ENCODE measurements around the gene ZNF136. TPM values are rescaled to one million over a fixed set of nuclear protein-coding genes. Genes with fewer than 3 reads are reported as not detected.

ZNF136 gene
- total RNA-seq, 1 experiment from 2014 or later: 4.0 TPM

DNA sequence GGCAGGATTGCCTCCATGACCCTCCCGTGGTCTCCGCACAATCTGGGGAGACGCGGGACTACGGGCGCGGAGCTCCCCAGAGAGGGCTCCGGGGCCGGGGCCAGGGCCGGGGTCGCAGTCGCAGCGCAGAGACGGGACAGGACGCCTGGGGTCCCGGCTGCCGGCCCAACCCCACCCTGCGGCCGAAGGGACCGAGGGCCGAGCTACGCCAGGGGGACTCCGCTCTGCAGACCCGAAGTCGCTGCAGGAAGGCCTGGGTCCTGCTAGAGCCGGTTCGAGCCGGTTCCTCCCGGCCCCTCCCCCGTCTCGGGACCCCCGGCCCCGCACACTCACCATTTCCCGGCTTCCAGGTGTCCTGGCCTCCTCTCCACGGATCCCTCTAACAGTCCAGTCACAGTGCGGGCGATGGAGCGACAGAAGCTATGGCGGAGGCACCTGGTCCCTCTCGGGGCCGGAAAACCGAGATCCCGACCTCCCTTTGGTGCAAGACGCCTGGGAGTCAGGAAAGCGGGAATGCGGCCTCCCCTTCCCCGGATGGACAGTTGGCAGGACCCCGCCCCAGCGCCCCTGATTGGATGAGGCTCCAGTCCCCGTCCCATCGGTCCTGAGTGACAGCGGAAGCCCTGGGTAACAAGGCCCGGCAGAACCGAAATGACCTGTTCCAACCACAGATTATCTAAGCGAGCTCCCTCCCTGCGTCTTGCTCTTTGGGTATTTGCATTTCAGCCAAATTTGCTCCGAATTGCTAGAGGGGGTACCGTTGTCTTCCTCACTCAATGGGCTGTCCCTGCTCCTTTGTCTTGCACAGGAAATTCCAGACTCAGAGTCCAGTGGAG lies 6.5 kb upstream of the ZNF136 start, which contains the start of gene ZNF625:
ZNF625 (minus strand) TSS at position 512 of the 836 bp plus-strand sequence; CDS start at position 336, 176 bp downstream.
- TF ChIP-seq POLR2AphosphoS5 (IDR thresholded peaks at IDR 0.05; ENCODE audit: low read depth, low read length) (no peak), SRF (IDR thresholded peaks at IDR 0.05; ENCODE audit: low read depth) (no peak), FOSL1 (IDR thresholded peaks at IDR 0.05; ENCODE audit: low read depth) (no peak), SIN3A (IDR thresholded peaks at IDR 0.05; ENCODE audit: low read depth) (no peak), EGR1 (IDR thresholded peaks at IDR 0.05; ENCODE audit: low read depth) (no peak)
- TF ChIP-seq, protein P1, sequence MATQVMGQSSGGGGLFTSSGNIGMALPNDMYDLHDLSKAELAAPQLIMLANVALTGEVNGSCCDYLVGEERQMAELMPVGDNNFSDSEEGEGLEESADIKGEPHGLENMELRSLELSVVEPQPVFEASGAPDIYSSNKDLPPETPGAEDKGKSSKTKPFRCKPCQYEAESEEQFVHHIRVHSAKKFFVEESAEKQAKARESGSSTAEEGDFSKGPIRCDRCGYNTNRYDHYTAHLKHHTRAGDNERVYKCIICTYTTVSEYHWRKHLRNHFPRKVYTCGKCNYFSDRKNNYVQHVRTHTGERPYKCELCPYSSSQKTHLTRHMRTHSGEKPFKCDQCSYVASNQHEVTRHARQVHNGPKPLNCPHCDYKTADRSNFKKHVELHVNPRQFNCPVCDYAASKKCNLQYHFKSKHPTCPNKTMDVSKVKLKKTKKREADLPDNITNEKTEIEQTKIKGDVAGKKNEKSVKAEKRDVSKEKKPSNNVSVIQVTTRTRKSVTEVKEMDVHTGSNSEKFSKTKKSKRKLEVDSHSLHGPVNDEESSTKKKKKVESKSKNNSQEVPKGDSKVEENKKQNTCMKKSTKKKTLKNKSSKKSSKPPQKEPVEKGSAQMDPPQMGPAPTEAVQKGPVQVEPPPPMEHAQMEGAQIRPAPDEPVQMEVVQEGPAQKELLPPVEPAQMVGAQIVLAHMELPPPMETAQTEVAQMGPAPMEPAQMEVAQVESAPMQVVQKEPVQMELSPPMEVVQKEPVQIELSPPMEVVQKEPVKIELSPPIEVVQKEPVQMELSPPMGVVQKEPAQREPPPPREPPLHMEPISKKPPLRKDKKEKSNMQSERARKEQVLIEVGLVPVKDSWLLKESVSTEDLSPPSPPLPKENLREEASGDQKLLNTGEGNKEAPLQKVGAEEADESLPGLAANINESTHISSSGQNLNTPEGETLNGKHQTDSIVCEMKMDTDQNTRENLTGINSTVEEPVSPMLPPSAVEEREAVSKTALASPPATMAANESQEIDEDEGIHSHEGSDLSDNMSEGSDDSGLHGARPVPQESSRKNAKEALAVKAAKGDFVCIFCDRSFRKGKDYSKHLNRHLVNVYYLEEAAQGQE (IDR thresholded peaks at IDR 0.05; ENCODE audit: low read depth): no peak
- TF ChIP-seq, protein P2, sequence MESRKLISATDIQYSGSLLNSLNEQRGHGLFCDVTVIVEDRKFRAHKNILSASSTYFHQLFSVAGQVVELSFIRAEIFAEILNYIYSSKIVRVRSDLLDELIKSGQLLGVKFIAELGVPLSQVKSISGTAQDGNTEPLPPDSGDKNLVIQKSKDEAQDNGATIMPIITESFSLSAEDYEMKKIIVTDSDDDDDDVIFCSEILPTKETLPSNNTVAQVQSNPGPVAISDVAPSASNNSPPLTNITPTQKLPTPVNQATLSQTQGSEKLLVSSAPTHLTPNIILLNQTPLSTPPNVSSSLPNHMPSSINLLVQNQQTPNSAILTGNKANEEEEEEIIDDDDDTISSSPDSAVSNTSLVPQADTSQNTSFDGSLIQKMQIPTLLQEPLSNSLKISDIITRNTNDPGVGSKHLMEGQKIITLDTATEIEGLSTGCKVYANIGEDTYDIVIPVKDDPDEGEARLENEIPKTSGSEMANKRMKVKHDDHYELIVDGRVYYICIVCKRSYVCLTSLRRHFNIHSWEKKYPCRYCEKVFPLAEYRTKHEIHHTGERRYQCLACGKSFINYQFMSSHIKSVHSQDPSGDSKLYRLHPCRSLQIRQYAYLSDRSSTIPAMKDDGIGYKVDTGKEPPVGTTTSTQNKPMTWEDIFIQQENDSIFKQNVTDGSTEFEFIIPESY (IDR thresholded peaks at IDR 0.05; ENCODE audit: extremely low read depth, insufficient replicate concordance, low read length): no peak
- no peaks in the 10 kb centered on the region for H3K9me2 ChIP-seq (ENCODE audit: insufficient read depth)
- no peak within 1 kb of the TSS for H3K4me3 ChIP-seq (replicated peaks in 1 of 2; ENCODE audit: low read depth in 1 of 2, low read length in 2 of 2)
- RAD21 ChIA-PET (ENCODE audit: low non-redundant PET in 1 of 2, low total read pairs in 2 of 2, uncharacterized antibody in 2 of 2, unreplicated experiment in 2 of 2): no interaction called here
- BruUV-seq (replicated peaks): no TSS peak
- no peak within 1 kb of the TSS for H3K9ac ChIP-seq (ENCODE audit: low read length)
- DNase-seq (ENCODE audit: low read depth, low spot score) (no peak), ATAC-seq (no peak)
- no peak within 1 kb of the TSS for H3K27ac ChIP-seq (ENCODE audit: low read depth, low read length)
- no peak within 1 kb of the TSS for H2AFZ ChIP-seq (ENCODE audit: low read depth, low read length, poor library complexity, severe bottlenecking)
- intact Hi-C loops (cut with micrococcal nuclease): no loop called here
- no peak within 1 kb of the TSS for H3K4me2 ChIP-seq (ENCODE audit: low read length)
- H3K9me3 ChIP-seq (ENCODE audit: control insufficient read depth in 1 of 2, insufficient read depth in 1 of 2, low read depth in 1 of 2, low read length in 2 of 2): peaks cover 4 to 14% of the 10 kb centered on the region in 2 experiments; a peak in 2 of 4 replicates
- POLR2A ChIA-PET: no interaction called here
- H3K36me3 ChIP-seq (ENCODE audit: control insufficient read depth in 1 of 2, insufficient read depth in 2 of 2, low read length in 2 of 2): no peaks in the 10 kb centered on the region
- H4K20me1 ChIP-seq (ENCODE audit: insufficient read depth): no peaks in the 10 kb centered on the region
- no peaks in the 10 kb centered on the region for H3K27me3 ChIP-seq (ENCODE audit: insufficient read depth, low read length)
- CTCF ChIA-PET: no interaction called here
- H3K4me1 ChIP-seq (ENCODE audit: control insufficient read depth in 1 of 2, insufficient read depth in 2 of 2, low read length in 2 of 2): no peaks in the 10 kb centered on the region
- H3K79me2 ChIP-seq (ENCODE audit: insufficient read depth, low read length): no peaks in the 10 kb centered on the region

All from HCT116 (cell line).